Endothelial cell of umbilical vein (primary cell): ENCODE measurements around the gene EFHB. TPM values are rescaled to one million over a fixed set of nuclear protein-coding genes. Genes with fewer than 3 reads are reported as not detected.

ENCODE experiments used
- BruUV-seq: library from RNA; stranded (reverse); fragments of 400-500 nt; replicated peaks from 2 replicates; lab custom pipeline; 2021; lab: Mats Ljungman, UMichigan
- CTCF ChIA-PET: fragments of 300-600, 350-600 bp; sonication (Branson Sonifier 250); formaldehyde crosslinking; loops from one replicate; lab custom pipeline; 2021; ENCODE audit warnings: antibody characterized with exemption, inconsistent platforms; lab: Charles Lee
- POLR2A ChIA-PET: fragments of 300-600, 350-600 bp; sonication (Branson Sonifier 250); formaldehyde crosslinking; loops from one replicate; lab custom pipeline; 2021; ENCODE audit warnings: antibody characterized with exemption, inconsistent platforms; lab: Charles Lee
- DNase-seq: peaks from one replicate; pipeline ENCODE4 v3.0.0-alpha.2; 2011; ENCODE audit warnings: low read depth, low spot score
- FAIRE-seq: peaks from 2 replicates; lab custom pipeline; 2011; peaks lifted over from hg19 to GRCh38; lab: Jason Lieb, UNC
- H2AFZ ChIP-seq: 2 replicates; pipeline ENCODE4 v1.6.0; 2012; ENCODE audit warnings: low read depth, low read length, control low read depth, inconsistent platforms
- H3K27ac ChIP-seq: 2 replicates; pipeline ENCODE4 v1.5.1; 2011; ENCODE audit warnings: low read depth, mild to moderate bottlenecking, control low read depth, low read length, moderate library complexity; ENCODE audit not compliant: insufficient read depth
- H3K27me3 ChIP-seq, 2 experiments: 2 replicates each; pipeline versions ENCODE4 v1.6.0 to v1.6.1; 2011; ENCODE audit warnings: low read length in 2 of 2, mixed read lengths in 1 of 2; ENCODE audit not compliant: control insufficient read depth in 2 of 2, insufficient read depth in 2 of 2
- H3K36me3 ChIP-seq, 2 experiments: 2 replicates in 1 of 2; 3 replicates in 1 of 2; pipeline ENCODE4 v1.5.1; 2011; ENCODE audit warnings: low read length in 2 of 2, mild to moderate bottlenecking in 1 of 2, moderate library complexity in 1 of 2; ENCODE audit not compliant: control insufficient read depth in 2 of 2, insufficient read depth in 2 of 2; ENCODE audit errors: extremely low read depth in 1 of 2
- H3K4me1 ChIP-seq: 3 replicates; pipeline ENCODE4 v1.5.1; 2011; ENCODE audit warnings: mild to moderate bottlenecking, low read length; ENCODE audit not compliant: control insufficient read depth, insufficient read depth; ENCODE audit errors: extremely low read depth
- H3K4me2 ChIP-seq: 2 replicates; pipeline ENCODE4 v1.6.1; 2011; ENCODE audit warnings: low read length, control low read depth, mixed read lengths; ENCODE audit not compliant: insufficient read depth
- H3K4me3 ChIP-seq, 3 experiments: fragments of 200-600 bp in 1 of 3; sonication (generic), shearing (Covaris generic) in 1 of 3; replicated peaks in 1 of 3; 2 replicates each; pipeline ENCODE4 v1.5.1; 2011 to 2016; ENCODE audit warnings: control low read depth in 3 of 3, low read length in 3 of 3, mild to moderate bottlenecking in 2 of 3, inconsistent platforms in 1 of 3, low read depth in 1 of 3, moderate library complexity in 1 of 3; ENCODE audit not compliant: insufficient read depth in 1 of 3
- H3K79me2 ChIP-seq: 2 replicates; pipeline ENCODE4 v1.6.0; 2012; ENCODE audit warnings: low read length, inconsistent platforms; ENCODE audit not compliant: control insufficient read depth, insufficient read depth
- H3K9ac ChIP-seq: replicated peaks from 2 replicates; pipeline ENCODE3; 2011; ENCODE audit warnings: low read length, control low read depth; ENCODE audit not compliant: insufficient read depth; ENCODE audit errors: extremely low read depth
- H3K9me1 ChIP-seq: replicated peaks from 3 replicates; pipeline ENCODE4 v1.6.0; 2011; ENCODE audit warnings: mild to moderate bottlenecking, low read length; ENCODE audit not compliant: control insufficient read depth, insufficient read depth; ENCODE audit errors: extremely low read depth
- H3K9me3 ChIP-seq: replicated peaks from 2 replicates; pipeline ENCODE4 v1.5.1; 2012; ENCODE audit warnings: low read length, inconsistent platforms; ENCODE audit not compliant: control insufficient read depth, insufficient read depth
- H4K20me1 ChIP-seq: replicated peaks from 2 replicates; pipeline ENCODE3; 2011; ENCODE audit warnings: mild to moderate bottlenecking, low read length; ENCODE audit not compliant: control insufficient read depth, insufficient read depth; ENCODE audit errors: extremely low read depth
- EZH2 ChIP-seq: IDR thresholded peaks from 2 replicates; pipeline ENCODE4 v1.6.1; 2012; ENCODE audit warnings: borderline replicate concordance, low read depth, mild to moderate bottlenecking, moderate library complexity, low read length, inconsistent platforms; ENCODE audit not compliant: severe bottlenecking
- FOS ChIP-seq: IDR thresholded peaks from 2 replicates; pipeline ENCODE4 v1.6.1; 2011; ENCODE audit warnings: mild to moderate bottlenecking, low read length, moderate library complexity, borderline replicate concordance; ENCODE audit not compliant: insufficient read depth
- GATA2 ChIP-seq: IDR thresholded peaks from 2 replicates; pipeline ENCODE4 v1.7.0; 2011; ENCODE audit warnings: low read depth, mild to moderate bottlenecking, moderate library complexity, mixed read lengths, low read length; ENCODE audit not compliant: insufficient read length, insufficient read depth
- JUN ChIP-seq: IDR thresholded peaks from 2 replicates; pipeline ENCODE4 v1.6.1; 2011; ENCODE audit warnings: borderline replicate concordance, low read depth; ENCODE audit not compliant: insufficient read length, insufficient read depth
- MYC ChIP-seq: IDR thresholded peaks from one replicate; pipeline ENCODE4 v1.6.1; 2011; ENCODE audit warnings: mild to moderate bottlenecking, low read depth, low read length
- POLR2A ChIP-seq: IDR thresholded peaks from 2 replicates; pipeline ENCODE4 v1.6.1; 2012; ENCODE audit warnings: low read depth, mild to moderate bottlenecking, control low read depth, low read length
- POLR2AphosphoS5 ChIP-seq: IDR thresholded peaks from 2 replicates; pipeline ENCODE4 v1.6.1; 2012; ENCODE audit warnings: low read depth, mild to moderate bottlenecking, control low read depth, low read length, moderate library complexity; ENCODE audit not compliant: insufficient read depth
- dilution Hi-C: fragments of 300-500 bp; cut with MboI; formaldehyde crosslinking; loops from one replicate; pipeline ENCODE4 v1.15.0; 2019; ENCODE audit warnings: low sequenced_read_pairs; ENCODE audit not compliant: extremely low pct_ligation_motif_present
- intact Hi-C: fragments of 100-400 bp; cut with micrococcal nuclease; formaldehyde crosslinking; loops from one replicate; pipeline ENCODE4 v1.10.0; 2022
- polyA plus RNA-seq, 4 experiments: library from polyadenylated mRNA; depleted of rRNA in 3 of 4; stranded (reverse) in 3 of 4; unstranded in 1 of 4; fragments of >200 nt; gene quantifications; 2 replicates each; pipeline versions ENCODE4 v1.2.1 to v1.2.3, GENCODE V29; 2011 to 2012; ENCODE audit warnings: missing spikeins in 1 of 4
- total RNA-seq: library from RNA; stranded (reverse); gene quantifications from 2 replicates; pipeline ENCODE4 v1.2.3, GENCODE V29; 2021
- TF ChIP-seq, protein P1 (sequence below): IDR thresholded peaks from 2 replicates; pipeline ENCODE4 v1.6.1; 2011; ENCODE audit not compliant: insufficient read depth, insufficient read length
- TF ChIP-seq, protein P2 (sequence below), 2 donors: IDR thresholded peaks; 1 replicate in 1 of 2; 2 replicates in 1 of 2; pipeline ENCODE4 v1.5.1; 2011; ENCODE audit warnings: low read length in 2 of 2, mild to moderate bottlenecking in 2 of 2, moderate library complexity in 2 of 2, control low read depth in 1 of 2, inconsistent platforms in 1 of 2, low read depth in 1 of 2; ENCODE audit not compliant: insufficient read depth in 1 of 2; ENCODE audit errors: extremely low read depth in 1 of 2

Gene EFHB
- total and polyA plus RNA-seq, 2 donors (not counting 3 experiments of a cell fraction or from before 2014, with no cell fraction given): 0.82 TPM; not detected in 1

DNA sequence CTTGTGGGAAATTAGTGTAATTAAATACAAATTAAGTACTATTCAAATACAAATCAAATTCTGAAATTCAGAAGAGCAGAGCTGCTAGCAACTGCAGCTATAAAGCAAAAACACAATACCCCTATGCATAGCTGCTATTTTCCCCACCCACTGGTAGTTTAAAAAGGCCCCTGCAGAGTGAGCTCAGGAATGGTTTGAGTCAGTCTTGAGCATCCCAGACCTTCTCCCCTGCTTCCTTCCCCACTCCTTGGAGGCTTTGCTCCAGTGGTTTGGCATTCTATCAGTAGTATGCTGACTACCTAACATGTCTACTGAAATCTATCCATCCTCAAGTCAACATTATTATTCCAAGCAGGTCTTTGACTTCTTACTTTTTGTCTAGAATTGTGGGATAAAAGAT is 53.0 kb downstream of the EFHB start:
- Histone ChIP-seq H3K79me2 (no peaks in the 10 kb centered on the region), H3K4me3 (no peak overlapping the region), H3K27ac (no peak overlapping the region), H3K4me2 (no peak overlapping the region), H2AFZ (no peak overlapping the region), H3K4me1 (no peaks in the 10 kb centered on the region), H3K36me3 (no peaks in the 10 kb centered on the region), H3K27me3 (no peaks in the 10 kb centered on the region), H3K9me1 (no peaks in the 10 kb centered on the region), H3K9me3 (no peaks in the 10 kb centered on the region), H3K9ac (no peak overlapping the region), H4K20me1 (no peaks in the 10 kb centered on the region)
- no TSS peak for BruUV-seq
- ChIA-PET POLR2A (no interaction called here), CTCF (interaction anchor here (2.0 kb wide), 1 partner anchor 14 kb away, joined by 4 read pairs; no protein-coding TSS in a partner anchor)
- DNase-seq (no peak), FAIRE-seq (no peak)
- intact Hi-C loops (no loop called here), dilution Hi-C loops (no loop called here)
- TF ChIP-seq MYC: no peak
- TF ChIP-seq, protein P1, sequence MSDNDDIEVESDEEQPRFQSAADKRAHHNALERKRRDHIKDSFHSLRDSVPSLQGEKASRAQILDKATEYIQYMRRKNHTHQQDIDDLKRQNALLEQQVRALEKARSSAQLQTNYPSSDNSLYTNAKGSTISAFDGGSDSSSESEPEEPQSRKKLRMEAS: no peak
- TF ChIP-seq POLR2A: no peak
- no peak for TF ChIP-seq GATA2
- no peak for TF ChIP-seq JUN
- no peak for TF ChIP-seq FOS
- no peak for TF ChIP-seq EZH2
- TF ChIP-seq POLR2AphosphoS5: no peak
- TF ChIP-seq, protein P2, sequence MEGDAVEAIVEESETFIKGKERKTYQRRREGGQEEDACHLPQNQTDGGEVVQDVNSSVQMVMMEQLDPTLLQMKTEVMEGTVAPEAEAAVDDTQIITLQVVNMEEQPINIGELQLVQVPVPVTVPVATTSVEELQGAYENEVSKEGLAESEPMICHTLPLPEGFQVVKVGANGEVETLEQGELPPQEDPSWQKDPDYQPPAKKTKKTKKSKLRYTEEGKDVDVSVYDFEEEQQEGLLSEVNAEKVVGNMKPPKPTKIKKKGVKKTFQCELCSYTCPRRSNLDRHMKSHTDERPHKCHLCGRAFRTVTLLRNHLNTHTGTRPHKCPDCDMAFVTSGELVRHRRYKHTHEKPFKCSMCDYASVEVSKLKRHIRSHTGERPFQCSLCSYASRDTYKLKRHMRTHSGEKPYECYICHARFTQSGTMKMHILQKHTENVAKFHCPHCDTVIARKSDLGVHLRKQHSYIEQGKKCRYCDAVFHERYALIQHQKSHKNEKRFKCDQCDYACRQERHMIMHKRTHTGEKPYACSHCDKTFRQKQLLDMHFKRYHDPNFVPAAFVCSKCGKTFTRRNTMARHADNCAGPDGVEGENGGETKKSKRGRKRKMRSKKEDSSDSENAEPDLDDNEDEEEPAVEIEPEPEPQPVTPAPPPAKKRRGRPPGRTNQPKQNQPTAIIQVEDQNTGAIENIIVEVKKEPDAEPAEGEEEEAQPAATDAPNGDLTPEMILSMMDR (IDR thresholded peaks at IDR 0.05; ENCODE audit: extremely low read depth in 1 of 2, insufficient read depth in 1 of 2, low read depth in 1 of 2, low read length in 2 of 2): no peak
